Mucosa of gallbladder (tissue), 1 donor: ENCODE results near the gene RBMS3. TPM values are rescaled to one million over a fixed set of nuclear protein-coding genes. Genes with fewer than 3 reads are reported as not detected.
"Not testable (repeated sequence)": the region's sequence is repeated elsewhere in the genome, so short reads cannot be mapped to it uniquely, and the experiment has no call there.

Experiments used
- DNase-seq: peaks from one replicate; pipeline ENCODE4 v3.0.0-alpha.2; 2020; ENCODE audit warnings: low spot score
- total RNA-seq: library from RNA; stranded (reverse); gene quantifications from one replicate; pipeline ENCODE4 v1.2.1, GENCODE V29; 2021
- donor health status: DM: no; HTN: no; CAD: no.

The RBMS3 gene
- total RNA-seq, 1 donor from 2014 or later: 49.6 TPM

- no peak for DNase-seq
These were observed 58.4 kb downstream of the RBMS3 start for GRCh38 chr3:29339016-29339833.

- DNase-seq: no peak
These were observed 63.3 kb downstream of the RBMS3 start for GRCh38 chr3:29344154-29344553.

GRCh38 chr3:29344935-29345334 is 64.1 kb downstream of the RBMS3 start:
- DNase-seq: no peak

- DNase-seq: no peak
These were observed 64.8 kb downstream of the RBMS3 start for GRCh38 chr3:29345516-29346300.

- no peak for DNase-seq
These were observed 66.0 kb downstream of the RBMS3 start for GRCh38 chr3:29346828-29347227.

GRCh38 chr3:29347412-29347811 is 66.5 kb downstream of the RBMS3 start:
- no peak for DNase-seq

- no peak for DNase-seq
These were observed 67.4 kb downstream of the RBMS3 start for GRCh38 chr3:29348316-29348715.

- DNase-seq: no peak
These were observed 68.2 kb downstream of the RBMS3 start for GRCh38 chr3:29349049-29349448.

- no peak for DNase-seq
These were observed 72.9 kb downstream of the RBMS3 start for GRCh38 chr3:29353807-29354206.

GRCh38 chr3:29354894-29355293 is 74.0 kb downstream of the RBMS3 start:
- DNase-seq: no peak

GRCh38 chr3:29356062-29356461 is 75.2 kb downstream of the RBMS3 start:
- no peak for DNase-seq

GRCh38 chr3:29360289-29360688 is 79.4 kb downstream of the RBMS3 start:
- DNase-seq: not testable (repeated sequence)

GRCh38 chr3:29363110-29363509 is 82.2 kb downstream of the RBMS3 start:
- DNase-seq: no peak

- no peak for DNase-seq
These were observed 89.2 kb downstream of the RBMS3 start for GRCh38 chr3:29370021-29370420.

GRCh38 chr3:29370476-29371420 is 89.9 kb downstream of the RBMS3 start:
- no peak for DNase-seq

- no peak for DNase-seq
These were observed 92.3 kb downstream of the RBMS3 start for GRCh38 chr3:29373131-29373680.

- DNase-seq: no peak
These were observed 93.4 kb downstream of the RBMS3 start for GRCh38 chr3:29374226-29374625.

GRCh38 chr3:29379097-29379496 is 98.2 kb downstream of the RBMS3 start:
- DNase-seq: no peak

GRCh38 chr3:29381595-29381994 is 100.7 kb downstream of the RBMS3 start:
- DNase-seq: no peak

- no peak for DNase-seq
These were observed 101.5 kb downstream of the RBMS3 start for GRCh38 chr3:29382409-29382808.

- DNase-seq: no peak
These were observed 102.0 kb downstream of the RBMS3 start for GRCh38 chr3:29382845-29383244.

- no peak for DNase-seq
These were observed 103.8 kb downstream of the RBMS3 start for GRCh38 chr3:29384640-29385039.
